ENCODE measurements around the gene FGD5.

Gene FGD5

GRCh38 chr3:14831916-14832450 lies 13.2 kb downstream of the FGD5 start:
- no peak for DNase-seq

- no peak for DNase-seq
Measured at GRCh38 chr3:14832975-14833722, 14.4 kb downstream of the FGD5 start.

GRCh38 chr3:14834121-14834520 lies 15.4 kb downstream of the FGD5 start:
- no peak for DNase-seq

GRCh38 chr3:14834807-14835466 lies 16.2 kb downstream of the FGD5 start:
- DNase-seq = no peak

- DNase-seq = no peak
Measured at GRCh38 chr3:14836049-14836468, 17.3 kb downstream of the FGD5 start.

GRCh38 chr3:14837186-14837877 lies 18.6 kb downstream of the FGD5 start:
- no peak for DNase-seq

- DNase-seq = no peak
Measured at GRCh38 chr3:14837878-14838258, 19.1 kb downstream of the FGD5 start.

- DNase-seq = no peak
Measured at GRCh38 chr3:14839236-14839635, 20.5 kb downstream of the FGD5 start.

- no peak for DNase-seq
Measured at GRCh38 chr3:14841836-14842235, 23.1 kb downstream of the FGD5 start.

GRCh38 chr3:14842277-14842676 lies 23.5 kb downstream of the FGD5 start:
- no peak for DNase-seq

- DNase-seq = no peak
Measured at GRCh38 chr3:14843321-14843720, 24.6 kb downstream of the FGD5 start.

- no peak for DNase-seq
Measured at GRCh38 chr3:14844386-14845170, 25.8 kb downstream of the FGD5 start.

- no peak for DNase-seq
Measured at GRCh38 chr3:14845180-14845579, 26.4 kb downstream of the FGD5 start.

- DNase-seq = no peak
Measured at GRCh38 chr3:14845826-14846225, 27.1 kb downstream of the FGD5 start.

GRCh38 chr3:14846226-14846880 lies 27.6 kb downstream of the FGD5 start:
- DNase-seq = no peak

GRCh38 chr3:14847613-14848541 lies 29.1 kb downstream of the FGD5 start:
- no peak for DNase-seq

- DNase-seq = no peak
Measured at GRCh38 chr3:14848906-14849305, 30.1 kb downstream of the FGD5 start.

- DNase-seq = no peak
Measured at GRCh38 chr3:14849638-14850230, 31.0 kb downstream of the FGD5 start.

GRCh38 chr3:14852058-14852594 lies 33.4 kb downstream of the FGD5 start:
- no peak for DNase-seq

GRCh38 chr3:14852717-14853116 lies 34.0 kb downstream of the FGD5 start:
- DNase-seq = no peak

All from CD4-positive, alpha-beta T cell treated with Interleukin-15 for 1 hour (primary cell).